G401 (cell line): Measurements from ENCODE around the gene FBLIM1. TPM values are rescaled to one million over a fixed set of nuclear protein-coding genes. Genes with fewer than 3 reads are reported as not detected.
A peak's percentile ranks its signal among the peaks of the same experiment; 100 is the strongest.

Source experiments
- DNase-seq: peaks from one replicate; pipeline ENCODE4 v3.0.0-alpha.2; 2015; ENCODE audit warnings: low spot score
- in situ Hi-C: cut with HindIII; loops from 2 replicates; pipeline ENCODE4 v1.10.0; 2016; ENCODE audit warnings: low sequenced_read_pairs, mixed read lengths
- total RNA-seq: library from RNA; depleted of rRNA; stranded (reverse); fragments of >200 nt; shearing (Covaris generic); gene quantifications from 2 replicates; pipeline ENCODE4 v1.2.3, GENCODE V29; 2014; rRNA removed

The FBLIM1 gene, protein sequence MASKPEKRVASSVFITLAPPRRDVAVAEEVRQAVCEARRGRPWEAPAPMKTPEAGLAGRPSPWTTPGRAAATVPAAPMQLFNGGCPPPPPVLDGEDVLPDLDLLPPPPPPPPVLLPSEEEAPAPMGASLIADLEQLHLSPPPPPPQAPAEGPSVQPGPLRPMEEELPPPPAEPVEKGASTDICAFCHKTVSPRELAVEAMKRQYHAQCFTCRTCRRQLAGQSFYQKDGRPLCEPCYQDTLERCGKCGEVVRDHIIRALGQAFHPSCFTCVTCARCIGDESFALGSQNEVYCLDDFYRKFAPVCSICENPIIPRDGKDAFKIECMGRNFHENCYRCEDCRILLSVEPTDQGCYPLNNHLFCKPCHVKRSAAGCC
- total RNA-seq = 18.6 and 41.7 TPM in 2 replicates

DNA sequence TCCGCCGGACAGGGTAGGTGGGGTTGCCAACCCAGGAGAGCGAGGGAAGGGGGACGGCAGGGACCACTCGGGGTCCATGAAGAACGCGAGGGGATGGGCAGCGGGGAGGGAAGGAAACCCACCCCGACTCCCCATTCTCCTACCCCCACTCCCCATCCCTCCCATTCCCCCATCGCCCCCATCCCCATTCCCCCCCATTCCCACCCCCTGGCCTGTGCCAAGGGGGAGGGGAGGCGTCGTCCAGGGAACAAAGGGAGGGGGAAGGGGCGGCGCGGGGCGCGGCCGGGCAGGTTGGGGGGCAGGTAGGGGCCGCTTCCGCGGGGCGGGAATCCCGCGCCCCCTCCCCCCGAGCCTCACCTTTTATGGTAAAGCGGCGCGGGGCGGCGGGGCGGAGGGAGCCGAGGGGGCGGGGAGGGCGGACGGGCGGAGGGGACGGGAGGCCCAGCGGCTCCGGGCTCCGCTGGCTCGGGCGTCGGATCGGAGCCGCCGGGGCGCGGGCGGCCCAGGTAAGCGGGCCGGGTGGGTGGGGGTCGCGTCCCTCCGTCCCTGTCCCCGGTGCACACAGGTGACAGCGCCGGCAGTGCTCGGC is at the start of gene FBLIM1:
Gene FBLIM1, plus strand, starts transcription at position 453 of the 589 bp plus-strand sequence. CDS start 6,189 bp downstream, outside the sequence.
- no peak for DNase-seq
- in situ Hi-C loops = no loop called here

DNA sequence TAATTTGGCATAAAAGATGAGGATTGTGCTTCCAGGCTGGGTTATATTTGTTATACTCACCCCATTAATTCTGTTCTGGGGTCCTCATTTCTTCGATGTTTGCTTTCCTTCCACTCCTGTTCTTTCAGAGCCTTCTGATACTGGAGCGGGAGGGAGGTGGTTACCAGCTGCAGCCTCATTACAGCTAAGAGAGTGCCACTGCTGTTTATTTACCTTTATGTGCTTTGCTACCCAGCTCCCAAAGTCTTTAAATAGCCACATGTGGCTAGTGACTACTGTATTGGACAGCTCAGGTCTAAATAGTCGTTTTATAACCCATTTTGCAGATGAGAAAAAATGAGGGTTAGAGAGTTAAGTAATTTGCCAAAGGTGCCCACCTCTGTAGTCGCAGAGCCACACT is 49.4 kb upstream of the FBLIM1 start:
- in situ Hi-C loops = no loop called here
- DNase-seq = no peak

DNA sequence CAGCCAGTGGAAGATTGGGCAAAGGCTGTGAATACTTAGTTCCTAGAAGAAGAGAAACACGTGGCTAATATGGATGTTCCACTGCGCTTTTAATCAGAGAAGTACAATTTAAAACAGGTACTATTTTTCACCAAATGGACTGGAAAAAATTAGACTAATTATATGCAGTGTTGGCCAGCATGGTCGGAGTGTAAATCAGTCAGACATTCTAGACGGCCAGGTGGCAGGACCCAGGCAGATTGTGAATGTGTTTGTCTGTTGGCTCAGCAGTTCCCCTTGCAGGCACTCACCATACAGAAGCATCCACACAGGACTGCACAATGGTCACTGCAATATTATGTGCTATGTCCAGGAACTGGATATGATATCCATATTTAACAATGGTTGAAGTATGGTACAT is 46.4 kb upstream of the FBLIM1 start:
- peak; percentile 76 for DNase-seq
- in situ Hi-C loops = no loop called here

DNA sequence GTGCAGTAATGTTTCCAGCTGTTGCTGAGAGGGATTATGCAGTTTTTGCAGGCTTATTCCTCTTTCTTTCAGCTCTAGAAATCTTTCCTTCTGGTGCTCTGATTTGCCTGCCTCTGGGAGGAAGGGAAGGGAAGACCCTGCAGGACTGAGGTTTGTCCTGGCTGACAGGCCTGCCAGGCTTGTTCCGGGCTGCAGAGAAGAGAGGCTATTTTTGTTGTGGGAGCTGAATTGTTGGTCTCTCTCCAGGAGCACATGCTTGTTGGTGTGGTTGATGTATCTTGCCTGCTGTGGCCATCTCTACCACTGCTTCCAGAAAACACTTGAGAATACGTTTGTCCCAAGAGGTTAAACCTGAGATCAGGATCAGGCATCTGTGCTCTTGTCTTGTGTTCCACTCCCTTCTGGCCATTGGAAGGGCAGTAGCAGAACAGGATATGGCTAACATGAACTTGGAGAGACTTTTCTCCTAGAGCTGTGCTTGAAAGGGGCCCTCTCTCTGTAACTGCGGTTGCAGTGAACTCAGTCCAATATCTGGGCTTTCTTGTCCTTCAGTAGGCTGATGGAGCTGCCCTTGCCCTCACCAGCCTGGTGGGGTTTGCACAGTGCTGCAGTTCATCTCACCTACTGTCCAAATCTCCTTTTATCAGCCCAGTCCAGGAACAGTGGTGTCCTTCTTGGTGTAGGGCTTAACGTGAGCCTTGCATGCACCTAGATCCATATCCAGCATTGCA is 44.0 kb upstream of the FBLIM1 start:
- in situ Hi-C loops = no loop called here
- peak; percentile 83 for DNase-seq

DNA sequence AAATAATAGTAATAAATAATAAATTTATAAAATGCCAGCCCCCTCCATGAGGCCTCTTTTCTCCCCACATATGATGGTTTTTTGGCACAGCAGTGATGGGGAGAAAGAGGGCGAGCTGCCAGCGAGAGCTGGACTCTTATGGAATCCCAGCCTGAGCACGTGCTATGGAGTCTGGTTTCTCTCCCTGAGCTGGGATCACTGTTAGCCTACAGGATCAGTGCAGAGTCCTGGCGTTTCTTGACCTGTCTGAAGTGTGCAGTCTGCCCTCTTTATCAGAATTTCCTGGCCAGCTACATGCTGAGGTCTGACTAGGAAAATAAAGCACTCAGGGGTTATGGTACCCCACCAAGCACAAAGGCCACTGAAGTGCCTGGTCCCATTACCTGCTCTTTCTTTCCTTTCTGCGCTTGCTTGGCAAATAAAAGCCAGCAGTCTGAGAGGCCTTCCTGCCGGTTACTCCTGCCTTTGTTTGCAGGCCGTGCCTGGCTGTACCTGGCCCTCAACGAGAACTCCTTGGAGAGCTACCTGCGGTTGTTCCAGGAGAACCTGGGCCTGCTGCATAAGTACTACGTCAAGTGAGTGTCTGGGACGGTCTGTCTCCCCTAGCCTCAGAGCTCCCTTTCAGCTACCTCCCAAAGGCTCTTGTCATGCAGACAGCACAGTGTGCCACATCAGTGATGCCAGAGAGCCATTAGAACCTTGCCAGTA is 41.0 kb upstream of the FBLIM1 start:
- DNase-seq = no peak
- in situ Hi-C loops = no loop called here

DNA sequence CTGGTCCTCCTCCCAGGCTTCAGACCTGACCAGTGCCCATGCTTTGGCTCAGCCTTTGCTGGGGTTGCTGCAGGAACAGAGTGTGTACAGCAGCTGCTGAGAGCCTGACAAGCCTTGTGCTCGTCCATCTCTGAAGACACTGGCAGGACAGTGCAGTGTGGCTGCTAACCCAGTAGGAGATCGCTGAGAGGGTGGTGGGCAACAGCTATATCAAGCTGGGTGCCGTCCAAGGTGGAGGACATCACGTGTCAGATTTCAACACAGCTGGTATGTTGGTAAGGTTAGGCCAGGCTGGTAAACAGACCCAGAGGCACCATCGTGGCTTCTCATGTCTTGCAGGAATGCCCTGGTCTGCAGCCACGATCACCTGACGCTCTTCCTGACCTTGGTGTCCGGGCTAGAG is 40.4 kb upstream of the FBLIM1 start:
- in situ Hi-C loops = no loop called here
- no peak for DNase-seq

DNA sequence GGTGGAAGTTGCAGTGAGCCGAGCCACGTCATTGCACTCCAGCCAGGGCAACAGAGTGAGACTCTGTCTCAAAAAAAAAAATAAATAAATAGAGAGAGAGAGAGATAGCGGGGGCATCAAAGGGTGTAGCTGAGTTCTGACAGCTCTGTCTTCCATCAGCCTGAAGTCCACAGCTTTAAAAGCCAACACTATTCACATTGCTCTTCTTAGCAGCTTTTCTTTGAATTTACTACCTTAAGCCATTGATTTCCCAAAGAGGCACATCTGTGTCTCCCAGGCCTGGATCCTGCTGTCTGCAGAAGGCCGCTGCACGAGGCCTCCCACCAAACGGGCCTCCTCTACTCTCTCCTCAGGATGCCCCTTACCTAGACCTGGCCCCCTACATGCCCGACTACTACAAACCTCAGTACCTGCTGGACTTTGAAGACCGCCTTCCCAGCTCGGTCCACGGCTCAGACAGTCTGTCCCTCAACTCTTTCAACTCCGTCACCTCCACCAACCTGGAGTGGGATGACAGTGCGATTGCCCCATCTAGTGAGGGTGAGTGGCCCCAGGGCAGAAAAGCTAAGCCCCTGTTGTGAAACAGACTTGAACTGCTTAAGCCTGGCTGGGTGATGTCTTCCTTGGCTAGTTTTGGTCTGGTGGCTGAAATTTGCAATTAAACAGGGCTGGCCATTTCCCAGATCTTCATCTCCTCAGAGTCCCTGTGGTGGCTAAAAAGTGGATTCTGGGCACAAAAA is 39.0 kb upstream of the FBLIM1 start:
- in situ Hi-C loops = no loop called here
- no peak for DNase-seq

DNA sequence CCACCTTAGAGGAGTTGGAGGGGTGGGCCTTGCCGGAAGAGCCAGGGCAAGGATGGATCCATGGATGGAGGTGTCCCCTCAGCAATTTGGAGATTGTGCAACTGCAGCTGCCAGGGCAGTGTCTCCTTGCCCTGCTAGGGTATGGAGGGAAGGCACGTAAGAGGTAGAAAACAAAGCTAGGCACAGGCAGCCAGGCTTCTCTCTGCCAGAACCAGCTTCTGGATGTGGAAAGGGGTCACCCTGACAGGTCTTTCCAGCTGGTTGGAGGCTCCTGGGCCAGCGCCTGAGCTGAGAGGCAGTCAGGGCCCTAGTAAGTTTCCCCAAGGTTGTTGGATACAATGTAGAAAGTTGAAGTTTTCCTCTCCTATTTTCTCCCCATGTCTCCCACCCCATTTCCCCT is 37.7 kb upstream of the FBLIM1 start:
- in situ Hi-C loops = no loop called here
- no peak for DNase-seq

DNA sequence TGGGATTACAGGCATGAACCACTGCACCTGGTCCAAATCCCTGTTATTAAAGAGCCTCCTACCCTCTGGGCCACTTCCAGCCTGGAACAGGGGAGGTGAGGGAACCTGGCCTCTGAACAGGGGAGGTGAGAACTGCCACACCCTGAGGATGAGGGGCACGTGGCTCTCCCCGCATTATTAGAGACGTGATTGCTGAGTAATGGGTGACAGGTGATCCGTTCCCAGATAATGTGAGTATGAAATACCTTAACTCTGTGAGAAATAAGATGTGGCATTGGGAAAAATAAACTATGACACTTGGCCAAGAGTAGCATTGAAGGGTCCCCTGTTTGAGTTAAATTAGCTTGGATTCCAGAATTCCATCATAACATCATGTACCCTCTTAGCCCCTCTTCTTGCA is 36.2 kb upstream of the FBLIM1 start:
- in situ Hi-C loops = no loop called here

DNA sequence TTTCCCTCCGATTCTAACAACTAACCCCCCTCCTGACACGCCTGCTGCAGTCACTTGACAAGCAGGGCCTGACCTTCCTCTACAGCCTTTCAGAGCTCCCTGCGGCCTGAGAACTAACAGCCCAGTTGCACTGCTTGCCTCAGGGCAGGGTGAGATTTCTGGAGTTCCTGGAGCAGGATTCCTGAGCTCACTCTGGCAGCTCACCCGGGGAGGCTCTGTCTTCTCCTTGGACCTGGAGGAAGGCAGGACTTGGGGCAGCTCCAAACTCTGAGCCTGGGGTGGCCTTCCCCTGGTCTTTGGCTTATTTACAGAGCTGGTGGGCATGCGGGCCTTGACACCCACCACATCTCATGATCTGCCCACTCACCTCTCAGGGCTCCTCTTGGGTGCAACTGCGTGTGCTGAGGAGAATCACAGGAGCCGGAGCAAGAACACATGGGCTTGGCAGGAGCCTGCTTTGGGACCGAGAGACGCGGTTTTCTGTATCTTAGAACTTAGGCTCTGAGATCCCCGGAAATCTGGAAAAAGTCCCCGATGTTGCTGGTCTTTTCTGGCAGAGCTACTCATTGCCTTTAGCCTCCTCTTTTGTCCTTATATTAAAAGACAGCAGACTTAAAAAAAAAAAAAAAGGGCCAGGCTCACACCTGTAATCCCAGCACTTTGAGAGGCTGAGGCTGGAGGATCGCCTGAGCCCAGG is 35.6 kb upstream of the FBLIM1 start:
- no peak for DNase-seq
- in situ Hi-C loops = no loop called here

More for the DNA sequence above, 36.2 kb upstream of the FBLIM1 start:
- DNase-seq = no peak

DNA sequence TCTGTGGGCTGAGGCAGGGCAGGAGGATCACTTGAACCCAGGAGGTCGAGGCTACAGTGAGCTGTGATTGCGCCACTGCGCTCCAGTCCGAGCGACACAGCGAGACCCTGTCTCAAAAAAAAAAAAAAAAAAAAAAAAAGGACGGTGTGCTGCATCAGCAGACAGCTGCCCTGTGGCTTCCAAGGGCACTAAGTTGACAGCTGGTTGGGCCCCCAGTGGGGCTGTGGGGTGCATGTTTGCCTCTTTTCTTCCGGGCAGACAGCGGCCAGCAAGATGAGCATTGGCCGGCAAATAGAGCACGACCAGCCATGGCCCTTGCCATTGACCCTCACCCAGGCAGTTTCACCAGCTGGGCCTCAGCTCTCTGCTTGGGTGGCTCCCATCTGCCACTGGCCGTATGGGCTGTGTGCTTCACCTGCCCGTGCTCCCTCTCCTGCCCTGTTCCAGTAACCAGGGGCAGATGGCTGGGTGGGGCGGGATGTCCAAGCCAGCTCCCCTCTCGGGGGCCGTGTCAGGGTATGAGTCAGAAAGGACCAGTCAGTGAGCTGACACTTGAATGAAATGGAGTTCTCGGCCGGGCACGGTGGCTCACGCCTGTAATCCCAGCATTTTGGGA is 34.9 kb upstream of the FBLIM1 start:
- DNase-seq = peak; percentile 62
- in situ Hi-C loops = no loop called here

DNA sequence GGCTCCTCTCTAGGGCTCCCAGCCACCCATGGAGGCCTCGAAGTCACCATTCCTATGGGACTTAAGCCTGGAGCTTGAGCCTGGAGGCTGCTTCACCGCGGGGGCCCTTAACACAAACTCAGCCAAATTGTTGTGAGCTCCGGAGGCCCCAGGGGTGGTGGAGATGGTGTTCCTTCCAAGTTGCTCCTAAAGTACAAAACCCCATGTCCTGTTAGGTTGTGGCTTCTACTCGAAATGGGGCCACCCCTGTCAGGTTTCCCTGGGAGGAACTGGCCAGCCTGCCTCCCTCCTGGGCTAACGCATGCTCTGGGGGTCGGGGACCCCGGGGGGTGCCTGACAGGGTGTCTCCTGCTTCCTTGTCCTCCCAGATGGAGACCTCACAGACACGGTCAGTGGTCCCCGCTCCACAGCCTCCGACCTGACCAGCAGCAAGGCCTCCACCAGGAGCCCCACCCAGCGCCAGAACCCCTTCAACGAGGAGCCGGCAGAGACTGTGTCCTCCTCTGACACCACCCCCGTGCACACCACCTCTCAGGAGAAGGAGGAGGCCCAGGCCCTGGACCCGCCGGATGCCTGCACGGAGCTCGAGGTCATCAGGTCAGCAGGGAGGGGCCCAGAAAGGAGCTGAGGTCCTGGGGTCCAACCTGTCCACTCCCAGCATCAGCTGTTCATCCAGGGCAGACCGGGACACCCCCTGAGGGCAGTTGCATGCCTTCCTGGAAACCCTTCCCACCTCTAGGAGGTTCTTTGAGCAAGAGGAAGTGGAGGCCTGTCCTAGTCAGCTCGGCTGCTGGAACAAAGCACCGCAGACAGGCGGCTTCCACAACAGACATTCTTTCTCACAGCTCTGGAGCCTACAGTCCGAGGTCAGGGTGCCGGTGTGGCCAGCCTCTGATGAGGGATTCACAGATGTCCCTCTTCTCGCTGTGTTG is 33.4 kb upstream of the FBLIM1 start:
- in situ Hi-C loops = loop anchor here (25.0 kb wide), 1 partner anchor 138 kb away; the partner anchor contains the start of gene AGMAT
- no peak for DNase-seq

DNA sequence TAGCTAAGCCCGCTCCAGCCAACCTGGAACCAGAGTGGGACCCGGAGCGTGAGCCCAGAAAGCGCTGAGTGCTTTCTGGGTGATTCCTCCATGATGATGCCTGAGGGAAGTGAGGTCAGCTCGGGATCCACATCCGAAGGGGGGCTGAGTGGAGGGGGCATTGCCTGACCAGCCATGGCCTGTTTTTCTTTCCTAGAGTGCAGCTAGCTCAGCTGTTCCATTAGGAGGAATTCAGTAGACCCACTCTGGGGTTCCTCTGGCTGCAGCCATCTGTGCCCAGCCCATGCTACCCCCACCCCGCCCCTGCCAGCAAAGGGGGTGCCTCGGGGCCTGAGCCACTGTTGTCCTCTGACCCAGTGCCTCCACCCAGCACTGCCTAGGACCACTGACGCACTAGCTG is 32.1 kb upstream of the FBLIM1 start:
- in situ Hi-C loops = loop anchor here (25.0 kb wide), 1 partner anchor 139 kb away; the partner anchor contains the start of gene AGMAT
- no peak for DNase-seq

DNA sequence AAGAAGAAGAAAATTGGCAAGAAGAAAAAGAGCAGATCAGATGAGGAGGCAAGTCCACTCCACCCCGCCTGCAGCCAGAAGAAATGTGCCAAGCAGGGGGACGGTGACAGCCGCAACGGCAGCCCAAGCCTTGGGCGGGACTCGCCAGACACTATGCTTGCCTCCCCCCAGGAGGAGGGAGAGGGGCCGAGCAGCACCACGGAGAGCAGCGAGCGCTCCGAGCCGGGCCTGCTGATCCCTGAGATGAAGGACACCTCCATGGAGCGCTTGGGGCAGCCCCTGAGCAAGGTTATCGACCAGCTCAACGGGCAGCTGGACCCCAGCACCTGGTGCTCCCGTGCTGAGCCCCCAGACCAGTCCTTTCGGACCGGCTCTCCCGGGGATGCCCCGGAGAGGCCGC is 31.6 kb upstream of the FBLIM1 start:
- no peak for DNase-seq
- in situ Hi-C loops = loop anchor here (25.0 kb wide), 1 partner anchor 140 kb away; the partner anchor contains the start of gene AGMAT

DNA sequence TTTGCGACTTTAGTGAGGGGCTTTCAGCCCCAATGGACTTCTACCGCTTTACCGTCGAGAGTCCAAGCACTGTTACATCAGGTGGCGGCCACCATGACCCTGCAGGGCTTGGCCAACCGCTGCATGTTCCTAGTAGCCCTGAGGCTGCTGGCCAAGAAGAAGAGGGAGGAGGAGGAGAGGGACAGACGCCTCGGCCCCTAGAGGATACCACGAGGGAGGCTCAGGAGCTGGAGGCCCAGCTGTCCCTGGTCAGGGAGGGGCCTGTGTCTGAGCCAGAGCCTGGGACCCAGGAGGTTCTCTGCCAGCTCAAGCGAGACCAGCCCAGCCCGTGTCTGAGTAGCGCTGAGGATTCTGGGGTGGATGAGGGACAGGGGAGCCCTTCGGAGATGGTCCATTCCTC is 31.2 kb upstream of the FBLIM1 start:
- in situ Hi-C loops = loop anchor here (25.0 kb wide), 1 partner anchor 140 kb away; the partner anchor contains the start of gene AGMAT
- DNase-seq = no peak

DNA sequence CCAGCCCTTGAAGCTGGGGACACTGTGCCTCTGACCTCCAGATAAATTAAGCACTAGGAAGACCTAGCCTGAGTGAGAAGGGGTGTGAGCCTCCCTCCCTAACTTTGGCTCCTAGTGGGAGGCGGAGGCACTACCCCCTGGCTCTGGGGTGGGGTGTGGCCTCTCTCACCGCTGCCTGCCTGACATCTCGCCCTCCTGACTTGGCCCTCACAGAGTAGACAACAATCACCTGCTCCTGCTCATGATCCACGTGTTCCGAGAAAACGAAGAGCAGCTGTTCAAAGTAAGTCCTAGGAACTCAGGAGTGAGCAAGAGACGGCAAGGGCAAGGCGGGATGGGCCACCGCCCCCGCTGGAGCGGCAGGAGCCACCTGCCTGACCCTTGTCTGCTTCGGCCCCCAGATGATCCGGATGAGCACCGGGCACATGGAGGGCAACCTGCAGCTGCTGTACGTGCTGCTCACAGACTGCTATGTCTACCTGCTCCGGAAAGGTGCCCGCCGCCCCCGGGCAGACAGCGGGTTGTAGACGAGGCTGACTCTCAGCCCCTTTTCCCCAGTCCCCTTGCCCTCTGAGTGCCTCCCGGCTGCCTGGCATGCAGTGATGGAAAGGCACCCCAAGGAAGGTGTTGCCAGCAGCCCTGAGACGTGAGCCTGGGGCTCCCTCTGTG is 30.6 kb upstream of the FBLIM1 start:
- in situ Hi-C loops = loop anchor here (25.0 kb wide), 1 partner anchor 141 kb away; the partner anchor contains the start of gene AGMAT
- DNase-seq = no peak
